ENCODE measurements around the gene CREB3. TPM values are rescaled to one million over a fixed set of nuclear protein-coding genes. Genes with fewer than 3 reads are reported as not detected.

CREB3 gene
- total RNA-seq, 1 experiment from 2014 or later = 34.8 TPM

GRCh38 chr9:35729101-35729500 lies 3.4 kb upstream of the CREB3 start:
- H3K9ac ChIP-seq (ENCODE audit: low read length) = no peak overlapping the region
- peak overlapping the region; percentile 84 for H3K27ac ChIP-seq (ENCODE audit: low read length)
- DNase-seq (no peak), ATAC-seq (no peak)
- no peaks in the 10 kb centered on the region for H4K20me1 ChIP-seq (ENCODE audit: low read length)
- H3K4me3 ChIP-seq (ENCODE audit: low read length) = peak overlapping the region; percentile 90
- peaks cover 50% of the 10 kb centered on the region for H3K4me1 ChIP-seq (ENCODE audit: insufficient read depth, low read length)
- no peaks in the 10 kb centered on the region for H3F3A ChIP-seq (ENCODE audit: low read length, unreplicated experiment)
- H3K9me2 ChIP-seq (replicated peaks; ENCODE audit: low read length) = no peaks in the 10 kb centered on the region
- peaks cover 64% of the 10 kb centered on the region for H3K79me2 ChIP-seq (ENCODE audit: low read length)
- no peak overlapping the region for H2AFZ ChIP-seq (ENCODE audit: low read length)
- no TSS peak for BruUV-seq (replicated peaks)
- no peaks in the 10 kb centered on the region for H3K27me3 ChIP-seq (ENCODE audit: low read length)
- H3K4me2 ChIP-seq (ENCODE audit: low read length) = peak overlapping the region; percentile 90
- H3K9me3 ChIP-seq (ENCODE audit: low read length) = no peaks in the 10 kb centered on the region
- peaks cover 3% of the 10 kb centered on the region; the same call in 1 of the 2 replicates for H3K36me3 ChIP-seq (ENCODE audit: low read depth, low read length)
- CTCF ChIA-PET = interaction anchor here (0.6 kb wide), 1 partner anchor 68 kb away, joined by 3 read pairs; no protein-coding TSS in a partner anchor
- POLR2A ChIA-PET (ENCODE audit: unreplicated experiment) = no interaction called here
- TF ChIP-seq EZH2phosphoT487 (IDR thresholded peaks at IDR 0.05; ENCODE audit: borderline replicate concordance, low read length) (no peak), CTCF (conservative IDR thresholded peaks at IDR 0.05; ENCODE audit: low read depth, low read length) (no peak), EZH2 (IDR thresholded peaks at IDR 0.05; ENCODE audit: low read length, unreplicated experiment) (no peak)
- intact Hi-C loops (cut with micrococcal nuclease) = loop anchor here (2.0 kb wide), 1 partner anchor 70 kb away; the partner anchor contains the start of genes CCDC107 and RMRP

- intact Hi-C loops (cut with micrococcal nuclease) = loop anchor here (2.0 kb wide), 1 partner anchor 71 kb away; the partner anchor contains the start of genes CCDC107 and RMRP
- DNase-seq (peak; percentile 86), ATAC-seq (peak; percentile 11)
- Histone ChIP-seq H3K79me2 (ENCODE audit: low read length) (peaks cover 70% of the 10 kb centered on the region), H4K20me1 (ENCODE audit: low read length) (no peaks in the 10 kb centered on the region), H3K9ac (ENCODE audit: low read length) (no peak overlapping the region), H3F3A (ENCODE audit: low read length, unreplicated experiment) (no peaks in the 10 kb centered on the region), H3K9me2 (replicated peaks; ENCODE audit: low read length) (no peaks in the 10 kb centered on the region), H3K27me3 (ENCODE audit: low read length) (no peaks in the 10 kb centered on the region), H3K36me3 (ENCODE audit: low read depth, low read length) (peaks cover 6% of the 10 kb centered on the region; the same call in 1 of the 2 replicates), H2AFZ (ENCODE audit: low read length) (no peak overlapping the region), H3K4me3 (ENCODE audit: low read length) (peak overlapping the region; percentile 90), H3K27ac (ENCODE audit: low read length) (peak overlapping the region; percentile 84), H3K4me2 (ENCODE audit: low read length) (peak overlapping the region; percentile 90), H3K4me1 (ENCODE audit: insufficient read depth, low read length) (peaks cover 54% of the 10 kb centered on the region), H3K9me3 (ENCODE audit: low read length) (no peaks in the 10 kb centered on the region)
- TF ChIP-seq CTCF (conservative IDR thresholded peaks at IDR 0.05; ENCODE audit: low read depth, low read length) (peak; percentile 64), EZH2phosphoT487 (IDR thresholded peaks at IDR 0.05; ENCODE audit: borderline replicate concordance, low read length) (no peak)
- ChIA-PET POLR2A (ENCODE audit: unreplicated experiment) (interaction anchor here (0.5 to 0.6 kb wide), 3 partner anchors 17 to 65 kb away, joined by 4 to 5 read pairs (median 5); partner anchors contain the start of gene ARHGEF39), CTCF (interaction anchor here (0.6 kb wide), 1 partner anchor 69 kb away, joined by 3 read pairs; no protein-coding TSS in a partner anchor)
- BruUV-seq (replicated peaks) = no TSS peak
These were observed 2.6 kb upstream of the CREB3 start for GRCh38 chr9:35729700-35730485.

- no peak for DNase-seq
- CTCF ChIA-PET = no interaction called here
- Histone ChIP-seq H3K4me1 (ENCODE audit: insufficient read depth, low read length) (peaks cover 54% of the 10 kb centered on the region), H3K79me2 (ENCODE audit: low read length) (peaks cover 70% of the 10 kb centered on the region), H3K27ac (ENCODE audit: low read length) (peak overlapping the region; percentile 84), H3K27me3 (ENCODE audit: low read length) (no peaks in the 10 kb centered on the region), H2AFZ (ENCODE audit: low read length) (no peak overlapping the region), H3K4me3 (ENCODE audit: low read length) (peak overlapping the region; percentile 90), H3K4me2 (ENCODE audit: low read length) (peak overlapping the region; percentile 90), H3K36me3 (ENCODE audit: low read depth, low read length) (peaks cover 11% of the 10 kb centered on the region; the same call in 1 of the 2 replicates), H3K9me2 (replicated peaks; ENCODE audit: low read length) (no peaks in the 10 kb centered on the region), H4K20me1 (ENCODE audit: low read length) (no peaks in the 10 kb centered on the region), H3F3A (ENCODE audit: low read length, unreplicated experiment) (no peaks in the 10 kb centered on the region), H3K9ac (ENCODE audit: low read length) (no peak overlapping the region), H3K9me3 (ENCODE audit: low read length) (no peaks in the 10 kb centered on the region)
- no peak for ATAC-seq
- BruUV-seq (replicated peaks) = no TSS peak
- TF ChIP-seq EZH2 (IDR thresholded peaks at IDR 0.05; ENCODE audit: low read length, unreplicated experiment) (no peak), EZH2phosphoT487 (IDR thresholded peaks at IDR 0.05; ENCODE audit: borderline replicate concordance, low read length) (no peak), CTCF (conservative IDR thresholded peaks at IDR 0.05; ENCODE audit: low read depth, low read length) (no peak)
- POLR2A ChIA-PET (ENCODE audit: unreplicated experiment) = interaction anchor here (0.5 to 0.6 kb wide), 3 partner anchors 16 to 66 kb away, joined by 4 to 5 read pairs (median 5); partner anchors contain the start of gene ARHGEF39
- intact Hi-C loops (cut with micrococcal nuclease) = no loop called here
These were observed 2.0 kb upstream of the CREB3 start for GRCh38 chr9:35730486-35730854.
